Esophagus squamous epithelium (tissue), 5 donors: ENCODE measurements around the gene DLGAP4. TPM values are rescaled to one million over a fixed set of nuclear protein-coding genes. Genes with fewer than 3 reads are reported as not detected.
"Not testable (repeated sequence)": the region's sequence is repeated elsewhere in the genome, so short reads cannot be mapped to it uniquely, and the experiment has no call there.

Source experiments
- DNase-seq: peaks from one replicate; lab custom pipeline; 2025; lab: John Stamatoyannopoulos, UW
- H3K27ac ChIP-seq, 4 donors: fragments of 200-600 bp; sonication (generic); one replicate each; pipeline ENCODE4 v1.5.1; 2016 to 2019; ENCODE audit warnings: mild to moderate bottlenecking in 1 of 4
- H3K27me3 ChIP-seq, 4 donors: fragments of 200-600 bp; sonication (generic); 1 replicate in 3 of 4; 2 replicates in 1 of 4; pipeline versions ENCODE4 v1.5.1 to v1.6.0; 2017 to 2021; ENCODE audit warnings: antibody characterized with exemption in 1 of 4
- H3K36me3 ChIP-seq, 3 donors: fragments of 200-600 bp; sonication (generic); one replicate each; pipeline ENCODE4 v1.5.1; 2016 to 2019
- H3K4me1 ChIP-seq, 3 donors: fragments of 200-600 bp; sonication (generic); one replicate each; pipeline ENCODE4 v1.5.1; 2017 to 2019
- H3K4me3 ChIP-seq, 4 donors: fragments of 200-600 bp; sonication (generic); 1 replicate in 3 of 4; 2 replicates in 1 of 4; pipeline ENCODE4 v1.5.1; 2016 to 2019; ENCODE audit warnings: mild to moderate bottlenecking in 2 of 4, moderate library complexity in 1 of 4
- H3K9me3 ChIP-seq, 3 donors: fragments of 200-600 bp; sonication (generic); one replicate each; pipeline ENCODE4 v1.5.1; 2016 to 2019
- CTCF ChIP-seq, 6 experiments: fragments of 450-650 bp in 4 of 6; fragments of 200-600 bp in 2 of 6; sonication (generic) in 2 of 6; IDR thresholded peaks; one replicate each; pipeline ENCODE4 v1.5.1; 2016 to 2019; ENCODE audit warnings: antibody characterized with exemption in 6 of 6, mild to moderate bottlenecking in 4 of 6, moderate library complexity in 4 of 6
- POLR2A ChIP-seq, 4 donors: fragments of 450-650 bp; IDR thresholded peaks; one replicate each; pipeline ENCODE4 v1.6.1; 2017; ENCODE audit warnings: antibody characterized with exemption in 4 of 4, mild to moderate bottlenecking in 4 of 4, moderate library complexity in 3 of 4
- WGBS, 2 donors: methylation state at CpG; one replicate each; pipeline ENCODE4 v1.1.5; 2018; 5-methylcytosine and 5-hydroxymethylcytosine counted together
- intact Hi-C: fragments of 100-400 bp; cut with DNase I; formaldehyde crosslinking; loops from one replicate; pipeline ENCODE4 v1.15.0; 2022
- total RNA-seq, 4 donors: library from RNA; depleted of rRNA; stranded (reverse); fragments of >200 nt; gene quantifications; one replicate each; pipeline ENCODE4 v1.1.0, GENCODE V29; 2016
- donor health status: DM: yes; HTN: yes; CAD: no.

DLGAP4 gene
- total RNA-seq, 4 donors from 2014 or later: 9.4 to 40.4 (median 16.4) TPM

- TF ChIP-seq CTCF (IDR thresholded peaks at IDR 0.05): no peak
- no peak for TF ChIP-seq POLR2A (IDR thresholded peaks at IDR 0.05)
- no peaks in the 10 kb centered on the region for H3K4me1 ChIP-seq
- WGBS, 2 donors: 56 to 71% methylated on average over 1 of the region's 1 CpG
- intact Hi-C loops: no loop called here
- H3K27ac ChIP-seq: no peak overlapping the region
- peaks cover 0 to 55% (median 0%) of the 10 kb centered on the region in 4 donors for H3K27me3 ChIP-seq
- H3K4me3 ChIP-seq: no peak overlapping the region
- H3K36me3 ChIP-seq: no peaks in the 10 kb centered on the region
- DNase-seq: no peak
- no peaks in the 10 kb centered on the region for H3K9me3 ChIP-seq
Measured at GRCh38 chr20:36373089-36373488, 67.0 kb downstream of the DLGAP4 start.

GRCh38 chr20:36374995-36375394 is 68.9 kb downstream of the DLGAP4 start:
- Histone ChIP-seq H3K27ac (no peak overlapping the region), H3K36me3 (no peaks in the 10 kb centered on the region), H3K4me1 (no peaks in the 10 kb centered on the region), H3K27me3 (peaks cover 0 to 66% (median 0%) of the 10 kb centered on the region in 4 donors), H3K9me3 (no peaks in the 10 kb centered on the region), H3K4me3 (no peak overlapping the region)
- DNase-seq: no peak
- TF ChIP-seq POLR2A (IDR thresholded peaks at IDR 0.05) (no peak), CTCF (IDR thresholded peaks at IDR 0.05) (no peak)
- intact Hi-C loops: no loop called here
- WGBS, 2 donors: 57 to 59% methylated on average over 2 to 4 of the region's 4 CpGs

- no peak for TF ChIP-seq CTCF (IDR thresholded peaks at IDR 0.05)
- no peak for TF ChIP-seq POLR2A (IDR thresholded peaks at IDR 0.05)
- H3K9me3 ChIP-seq: no peaks in the 10 kb centered on the region
- H3K4me1 ChIP-seq: no peaks in the 10 kb centered on the region
- no peaks in the 10 kb centered on the region for H3K36me3 ChIP-seq
- DNase-seq: no peak
- no peak overlapping the region for H3K27ac ChIP-seq
- intact Hi-C loops: no loop called here
- H3K27me3 ChIP-seq: peaks cover 0 to 65% (median 0%) of the 10 kb centered on the region in 4 donors
- H3K4me3 ChIP-seq: no peak overlapping the region
- WGBS, 2 donors: 50 to 51% methylated on average over 10 to 13 of the region's 22 CpGs
Measured at GRCh38 chr20:36377348-36378326, 71.5 kb downstream of the DLGAP4 start.

- peaks cover 0 to 61% (median 0%) of the 10 kb centered on the region in 4 donors for H3K27me3 ChIP-seq
- no peaks in the 10 kb centered on the region for H3K4me1 ChIP-seq
- no peak overlapping the region for H3K4me3 ChIP-seq
- no peak for TF ChIP-seq POLR2A (IDR thresholded peaks at IDR 0.05)
- no peak for TF ChIP-seq CTCF (IDR thresholded peaks at IDR 0.05)
- no peaks in the 10 kb centered on the region for H3K36me3 ChIP-seq
- intact Hi-C loops: no loop called here
- H3K27ac ChIP-seq: no peak overlapping the region
- no peaks in the 10 kb centered on the region for H3K9me3 ChIP-seq
- no peak for DNase-seq
- WGBS, 2 donors: 48 to 80% methylated on average over 1 to 4 of the region's 9 CpGs
Measured at GRCh38 chr20:36378686-36379085, 72.5 kb downstream of the DLGAP4 start.

- H3K4me3 ChIP-seq, DNase-seq, H3K4me1 ChIP-seq, intact Hi-C loops, H3K27ac ChIP-seq, H3K36me3 ChIP-seq, H3K9me3 ChIP-seq: not testable (repeated sequence)
- peaks cover 0 to 57% (median 0%) of the 10 kb centered on the region in 4 donors for H3K27me3 ChIP-seq
- 88 to 100% methylated on average over 1 of the region's 1 CpG for WGBS, 2 donors
Measured at GRCh38 chr20:36379914-36380313, 73.8 kb downstream of the DLGAP4 start.
